G401.6 (cell line): ENCODE data around the gene VPS8.
"Not testable (repeated sequence)": the region's sequence is repeated elsewhere in the genome, so short reads cannot be mapped to it uniquely, and the experiment has no call there.

Experiments
- FAIRE-seq: peaks from 2 replicates; lab custom pipeline; 2012; peaks lifted over from hg19 to GRCh38; lab: Jason Lieb, UNC

Gene VPS8

GRCh38 chr3:184919651-184920050 is 107.7 kb downstream of the VPS8 start:
- no peak for FAIRE-seq

DNA sequence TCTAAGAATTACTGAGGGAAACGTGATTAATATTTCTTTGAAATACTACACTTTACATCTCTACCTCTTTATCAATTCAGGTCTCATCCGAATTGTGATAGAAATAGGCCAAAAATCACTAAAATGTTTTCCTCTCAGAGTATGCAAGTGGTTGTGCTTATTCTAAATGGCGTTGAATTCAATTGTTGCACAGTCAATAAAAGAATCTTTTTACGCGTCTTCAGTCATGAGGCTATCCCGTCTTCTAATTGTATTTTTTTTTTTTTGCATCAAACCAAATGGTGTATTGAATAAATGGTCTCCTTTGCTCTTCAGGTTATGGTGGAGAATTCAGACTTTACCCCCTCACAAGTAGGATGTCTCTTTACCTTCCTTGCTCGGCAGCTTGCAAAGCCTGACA is 112.6 kb downstream of the VPS8 start:
- no peak for FAIRE-seq

DNA sequence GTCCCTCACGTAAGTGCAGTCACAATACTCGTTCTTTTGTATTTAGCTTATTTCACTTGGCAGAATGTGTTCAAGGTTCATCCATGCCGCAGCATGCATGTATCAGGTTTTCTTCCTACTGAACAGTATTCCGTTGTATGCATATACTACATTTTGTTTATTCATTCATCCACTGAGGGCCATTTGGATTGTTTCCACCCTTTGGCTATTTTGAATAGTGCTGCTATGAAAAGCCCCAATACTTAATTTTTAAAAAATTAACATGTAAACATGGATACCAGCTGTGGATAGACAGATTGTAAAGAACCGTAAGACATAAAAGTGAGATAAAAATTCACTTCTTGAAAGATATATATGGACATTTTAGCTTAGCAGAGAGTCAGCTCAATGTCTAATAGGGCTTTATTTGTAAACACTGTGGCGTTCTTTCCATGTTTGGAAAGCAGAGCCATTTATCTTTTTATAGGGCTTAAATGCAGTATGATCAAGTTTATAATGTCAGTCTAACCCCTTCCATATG is 115.9 kb downstream of the VPS8 start:
- no peak for FAIRE-seq

DNA sequence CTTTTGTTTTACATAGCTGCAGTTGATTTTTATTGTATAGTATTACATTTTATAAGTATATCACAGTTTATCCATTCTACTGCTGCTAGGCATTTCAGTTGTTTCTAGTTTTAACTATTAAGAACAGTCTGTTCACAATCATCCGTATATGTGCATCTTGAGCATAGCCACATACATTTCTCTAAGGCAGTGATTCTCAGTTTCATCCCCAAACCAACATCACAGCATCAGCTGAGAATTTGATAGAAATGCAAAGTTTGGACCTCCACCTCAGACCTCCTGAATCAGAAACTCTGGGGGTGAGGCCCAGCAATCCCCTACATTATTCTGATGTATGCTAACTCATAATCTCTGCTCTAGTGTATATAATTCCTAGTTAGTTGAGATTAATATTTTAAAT is 120.8 kb downstream of the VPS8 start:
- FAIRE-seq = no peak

DNA sequence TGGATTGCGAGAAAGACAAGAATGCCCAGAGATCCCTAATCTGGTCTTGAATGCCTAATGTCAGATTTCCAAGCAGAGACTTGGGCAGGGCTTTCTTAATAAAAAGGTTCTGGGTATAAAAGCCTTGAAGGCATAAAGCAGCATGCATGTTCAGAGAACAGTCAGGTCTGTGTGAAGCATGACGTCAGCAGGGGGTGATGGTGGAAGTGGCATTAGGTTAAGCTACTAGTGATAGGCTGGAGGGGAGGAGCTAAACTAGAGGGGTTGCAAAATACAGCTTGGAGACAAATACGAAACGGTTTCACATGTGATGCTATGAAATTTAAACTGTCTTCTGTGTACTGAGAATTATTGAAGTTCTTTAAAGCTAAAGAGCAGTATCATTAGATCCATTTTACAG is 125.6 kb downstream of the VPS8 start:
- FAIRE-seq = no peak

DNA sequence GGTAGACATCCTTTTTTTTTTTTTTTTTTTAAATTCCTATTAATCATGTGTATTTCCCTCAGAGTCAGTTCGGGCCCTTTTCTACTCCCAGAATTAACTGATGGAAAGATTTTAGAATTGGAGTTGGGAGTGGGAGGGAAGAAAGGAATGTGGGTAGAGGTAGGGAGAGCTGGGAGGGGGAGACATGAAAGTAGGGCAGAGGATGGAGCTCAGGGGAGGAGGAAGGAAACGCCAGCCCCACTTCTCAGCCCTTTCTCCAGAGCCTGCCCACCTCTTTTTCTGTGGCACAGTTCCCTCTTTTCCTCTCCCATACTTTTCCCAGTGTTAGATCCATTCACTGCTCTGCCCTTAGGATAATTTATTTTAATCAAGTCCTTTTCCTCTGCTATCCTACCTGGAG is 129.4 kb downstream of the VPS8 start:
- no peak for FAIRE-seq

DNA sequence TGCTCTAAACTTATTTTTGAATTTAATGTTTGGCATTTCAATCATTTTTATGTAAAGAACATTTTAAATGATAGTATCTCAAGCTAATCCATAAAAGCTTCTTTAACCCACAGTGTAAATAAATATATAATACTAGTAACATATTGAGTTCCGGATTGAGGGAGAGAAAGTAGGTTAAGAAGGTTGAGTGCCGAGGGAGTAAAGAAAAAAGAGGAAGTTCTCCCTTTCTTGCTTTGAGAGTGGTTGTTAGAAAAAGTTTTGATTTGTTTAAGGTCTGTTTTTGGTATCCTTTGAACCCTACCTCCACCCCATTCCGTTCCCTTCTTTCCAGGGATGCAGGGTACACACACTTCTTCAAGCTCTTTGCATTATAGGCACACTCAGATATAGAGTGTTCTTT is 130.8 kb downstream of the VPS8 start:
- no peak for FAIRE-seq

GRCh38 chr3:184944241-184944640 is 132.3 kb downstream of the VPS8 start:
- no peak for FAIRE-seq

DNA sequence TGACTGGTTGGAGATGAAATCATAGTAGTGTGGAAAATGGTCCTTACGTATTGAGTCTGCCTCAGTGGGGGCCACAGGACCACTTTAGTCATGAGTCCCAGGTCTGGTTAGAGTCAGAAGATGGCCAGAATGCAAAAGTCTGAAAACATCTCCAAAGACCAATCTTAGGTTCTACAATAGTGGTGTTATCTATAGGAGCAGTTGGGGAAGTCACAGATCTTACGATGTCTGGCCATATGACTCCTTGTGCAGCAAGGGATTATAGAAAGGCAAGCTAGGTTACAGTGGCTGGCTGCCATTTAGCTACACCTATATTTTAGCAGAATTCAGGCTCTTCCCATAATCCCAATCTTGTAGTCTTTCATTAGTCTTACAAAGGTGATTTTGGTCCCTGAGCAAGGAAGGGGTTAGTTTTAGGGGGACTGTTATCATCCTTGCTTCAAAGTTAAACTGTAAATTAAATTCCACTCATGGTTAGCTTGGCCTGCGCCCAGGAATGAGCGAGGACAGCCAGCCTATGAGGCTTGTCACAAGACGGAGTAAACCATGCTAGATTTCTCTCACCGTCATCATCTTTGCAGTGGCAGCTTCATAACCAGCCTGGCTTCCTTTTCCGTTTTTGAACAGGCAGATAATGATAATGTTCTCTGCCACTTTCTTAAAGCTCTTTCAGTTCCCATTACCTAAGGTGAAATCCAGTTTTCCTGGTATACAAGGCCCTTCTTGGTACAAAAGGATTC is 134.1 kb downstream of the VPS8 start:
- FAIRE-seq = no peak

GRCh38 chr3:184946917-184947316 is 135.0 kb downstream of the VPS8 start:
- no peak for FAIRE-seq

DNA sequence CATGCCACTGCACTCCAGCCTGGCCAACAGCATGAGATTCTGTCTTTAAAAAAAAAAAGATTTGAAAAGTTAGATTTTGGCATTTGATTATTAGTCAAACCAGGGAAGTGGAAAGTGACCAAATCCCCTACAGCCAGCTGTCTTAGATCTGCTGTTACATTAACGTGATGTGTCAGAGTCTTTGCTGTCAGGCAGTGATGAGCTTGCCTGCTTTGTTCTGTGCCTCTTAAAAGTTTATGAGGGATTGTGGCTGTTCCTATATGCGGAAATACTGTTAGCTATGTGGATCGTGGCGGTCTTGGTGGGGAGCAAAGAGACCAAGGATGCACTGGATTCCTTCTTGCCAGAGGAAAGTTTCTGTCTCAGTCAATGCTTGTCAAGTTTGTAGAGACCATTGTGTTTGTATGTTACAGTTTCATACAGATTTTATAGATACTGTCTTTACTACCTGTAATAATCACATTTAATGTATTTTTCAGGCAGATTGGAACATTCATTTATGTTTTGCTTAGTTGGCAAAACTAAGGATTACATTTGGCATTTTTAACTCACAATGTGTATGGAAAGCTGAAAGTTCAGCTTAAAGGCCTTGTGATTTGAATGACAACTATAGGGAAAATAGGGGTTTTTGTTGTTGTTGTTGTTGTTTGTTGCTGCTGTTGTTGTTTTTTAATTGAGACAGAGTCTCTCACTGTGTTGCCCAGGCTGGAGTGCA is 137.4 kb downstream of the VPS8 start:
- FAIRE-seq = no peak

DNA sequence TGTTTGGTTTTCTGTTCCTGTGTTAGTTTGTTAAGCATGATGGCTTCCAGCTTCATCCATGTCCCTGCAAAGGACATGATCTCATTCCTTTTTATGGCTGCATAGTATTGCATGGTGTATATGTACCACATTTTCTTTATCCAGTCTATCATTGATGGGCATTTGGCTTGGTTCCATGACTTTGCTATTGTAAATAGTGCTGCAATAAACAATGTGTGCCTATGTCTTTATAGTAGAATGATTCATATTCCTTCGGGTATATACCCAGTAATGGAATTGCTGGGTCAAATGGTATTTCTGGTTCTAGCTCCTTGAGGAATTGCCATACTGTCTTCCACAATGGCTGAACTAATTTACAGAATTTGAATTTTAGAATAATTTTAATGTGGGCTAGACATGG is 138.8 kb downstream of the VPS8 start:
- not testable (repeated sequence) for FAIRE-seq

GRCh38 chr3:184952671-184953070 is 140.7 kb downstream of the VPS8 start:
- FAIRE-seq = no peak

GRCh38 chr3:184953401-184953800 is 141.4 kb downstream of the VPS8 start:
- no peak for FAIRE-seq

- FAIRE-seq = no peak
These were observed 142.3 kb downstream of the VPS8 start for GRCh38 chr3:184954251-184954650.

DNA sequence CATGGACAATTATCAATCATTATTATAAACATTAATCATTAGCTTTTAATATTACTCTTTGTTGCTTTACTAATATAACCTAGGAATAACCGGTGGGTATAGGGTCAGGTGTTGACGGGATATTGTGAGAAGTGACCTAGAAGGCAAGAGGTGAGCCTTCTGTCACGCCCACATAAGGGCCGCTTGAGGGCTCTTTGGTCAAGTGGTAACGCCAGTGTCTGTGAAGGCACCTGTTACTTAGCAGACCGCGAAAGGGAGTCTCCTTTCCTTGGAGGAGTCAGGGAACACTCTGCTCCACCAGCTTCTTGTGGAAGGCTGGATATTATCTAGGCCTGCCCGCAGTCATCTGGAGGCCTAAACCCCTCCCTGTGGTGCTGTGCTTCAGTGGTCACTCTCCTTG is 142.9 kb downstream of the VPS8 start:
- not testable (repeated sequence) for FAIRE-seq

DNA sequence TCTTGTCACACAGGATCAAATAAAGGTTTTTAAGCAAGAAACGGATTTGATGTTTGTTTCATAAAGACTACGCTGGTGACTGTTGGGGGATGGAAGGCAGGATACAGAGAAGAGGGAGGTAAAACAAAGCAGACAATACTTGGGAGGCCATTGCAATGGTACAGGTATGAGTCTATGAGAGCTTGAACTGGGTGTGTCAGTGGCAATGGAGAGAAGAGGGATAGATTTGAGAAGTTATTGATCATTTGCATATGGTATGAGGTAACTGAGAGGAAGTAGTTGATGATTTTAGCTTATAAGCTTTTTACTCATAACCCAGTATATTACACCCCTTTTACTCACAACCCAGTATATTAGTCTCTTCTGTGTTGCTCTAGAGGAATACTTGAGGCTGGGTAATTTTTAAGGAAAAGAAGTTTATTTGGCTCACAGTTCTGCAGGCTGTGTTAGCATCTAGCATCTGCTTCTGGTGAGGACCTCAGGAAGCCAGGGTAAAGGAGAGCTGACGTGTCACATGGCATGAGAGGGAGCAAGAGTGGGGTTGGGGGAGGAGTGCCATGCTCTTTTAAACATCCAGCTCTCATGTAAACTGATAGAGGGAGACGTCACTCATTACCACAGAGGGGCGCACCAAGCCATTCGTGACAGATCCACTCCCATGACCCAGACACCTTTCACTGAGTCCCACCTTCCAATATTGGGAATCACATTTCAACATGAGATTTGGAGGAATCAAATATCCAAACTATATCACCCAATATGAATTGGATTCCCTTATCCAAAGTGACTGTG is 153.9 kb downstream of the VPS8 start:
- no peak for FAIRE-seq

DNA sequence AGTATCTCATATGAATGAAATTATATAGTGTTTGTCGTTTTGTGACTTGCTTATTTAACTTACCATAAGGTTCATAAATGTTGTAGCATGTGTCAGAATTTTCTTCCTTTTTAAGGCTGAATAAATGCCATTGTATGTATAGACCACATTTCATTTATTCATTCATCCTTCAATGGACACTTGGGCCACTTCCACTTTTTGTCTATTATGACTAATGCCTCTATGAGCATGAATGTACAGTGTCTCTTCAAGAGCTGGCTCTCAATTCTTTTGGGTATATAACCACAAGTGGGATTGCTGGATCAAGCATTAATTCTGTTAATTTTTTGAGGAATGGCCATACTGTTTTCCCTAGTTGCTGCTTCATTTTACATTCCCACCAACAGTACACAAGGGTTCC is 156.1 kb downstream of the VPS8 start:
- FAIRE-seq = no peak

GRCh38 chr3:184970186-184970585 is 158.2 kb downstream of the VPS8 start:
- FAIRE-seq = no peak

DNA sequence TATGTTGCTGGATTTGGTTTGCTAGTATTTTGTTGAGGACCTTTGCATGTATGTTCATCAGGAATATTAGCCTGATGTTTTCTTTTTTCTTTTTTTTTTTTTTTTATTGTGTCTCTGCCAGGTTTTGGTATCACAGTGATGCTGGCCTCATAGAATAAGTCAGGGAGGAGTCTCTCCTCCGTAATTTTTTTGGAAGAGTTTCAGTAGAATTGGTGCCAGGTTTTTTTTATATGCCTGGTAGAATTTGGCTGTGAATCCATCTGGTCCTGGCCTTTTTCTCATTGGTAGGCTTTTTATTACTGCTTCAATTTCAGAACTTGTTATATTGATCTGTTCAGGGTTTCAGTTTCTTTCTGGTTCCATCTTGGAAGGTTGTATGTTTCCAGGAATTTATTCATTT is 165.8 kb downstream of the VPS8 start:
- no peak for FAIRE-seq

GRCh38 chr3:184981071-184981470 is 169.1 kb downstream of the VPS8 start:
- FAIRE-seq = no peak

DNA sequence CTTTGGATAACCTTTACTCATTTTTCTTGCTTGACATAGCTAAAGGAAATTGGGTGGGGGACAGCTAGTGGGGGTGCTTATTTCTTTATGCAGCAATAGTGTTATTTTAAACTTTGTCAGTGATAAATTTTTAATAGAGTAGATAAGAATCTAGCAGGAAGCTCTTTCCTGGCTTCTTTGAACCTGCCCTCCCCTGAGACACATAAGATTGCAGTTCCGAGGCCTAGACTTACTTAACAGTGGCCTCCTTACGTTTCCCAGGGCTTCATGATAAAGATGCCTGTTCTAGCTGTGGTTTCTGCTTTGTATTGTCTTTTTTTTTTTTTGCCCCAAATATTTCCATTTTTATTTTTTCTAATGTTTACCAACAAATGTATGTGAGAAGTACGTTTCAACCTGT is 170.1 kb downstream of the VPS8 start:
- no peak for FAIRE-seq

DNA sequence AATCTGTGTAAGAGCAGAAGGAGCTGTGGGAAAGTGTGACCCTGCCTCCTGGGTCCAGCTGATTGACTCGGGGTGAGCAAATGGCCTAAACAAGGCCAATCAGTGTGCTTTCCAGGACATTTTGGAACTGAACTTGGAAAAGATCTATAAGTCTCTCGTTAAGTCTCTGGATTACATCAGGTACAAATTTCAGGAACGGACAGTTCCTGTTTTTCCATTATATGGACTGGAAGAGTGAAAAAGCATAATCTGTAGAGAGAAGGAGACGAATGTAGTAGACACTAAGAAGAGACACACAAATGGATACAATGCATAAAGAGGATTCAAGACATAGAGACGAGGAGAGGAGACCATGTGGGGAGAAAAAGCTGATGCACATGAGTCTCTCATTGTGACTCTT is 173.6 kb downstream of the VPS8 start:
- no peak for FAIRE-seq
